ENCODE data around the gene NMRK2. TPM values are rescaled to one million over a fixed set of nuclear protein-coding genes. Genes with fewer than 3 reads are reported as not detected.
"Not testable (repeated sequence)": the region's sequence is repeated elsewhere in the genome, so short reads cannot be mapped to it uniquely, and the experiment has no call there.

The NMRK2 gene
- total RNA-seq, 1 donor from 2014 or later, result not detected

- DNase-seq (ENCODE audit: low spot score), result no peak
Measured at GRCh38 chr19:3936506-3937442, 3.9 kb downstream of the NMRK2 start.

GRCh38 chr19:3938300-3938950, 5.6 kb downstream of the NMRK2 start:
- DNase-seq (ENCODE audit: low spot score), result not testable (repeated sequence)

- DNase-seq (ENCODE audit: low spot score), result no peak
Measured at GRCh38 chr19:3942790-3943409, 10.0 kb downstream of the NMRK2 start.

GRCh38 chr19:3944018-3944721, 11.3 kb downstream of the NMRK2 start:
- no peak for DNase-seq (ENCODE audit: low spot score)

GRCh38 chr19:3945838-3946237, 13.0 kb downstream of the NMRK2 start:
- DNase-seq (ENCODE audit: low spot score), result no peak

- not testable (repeated sequence) for DNase-seq (ENCODE audit: low spot score)
Measured at GRCh38 chr19:3947316-3947933, 14.6 kb downstream of the NMRK2 start.

GRCh38 chr19:3949294-3949693, 16.4 kb downstream of the NMRK2 start:
- DNase-seq (ENCODE audit: low spot score), result no peak

GRCh38 chr19:3949997-3950859, 17.4 kb downstream of the NMRK2 start:
- no peak for DNase-seq (ENCODE audit: low spot score)

- DNase-seq (ENCODE audit: low spot score), result no peak
Measured at GRCh38 chr19:3950871-3951861, 18.3 kb downstream of the NMRK2 start.

GRCh38 chr19:3952755-3953276, 19.9 kb downstream of the NMRK2 start:
- DNase-seq (ENCODE audit: low spot score), result not testable (repeated sequence)

- DNase-seq (ENCODE audit: low spot score), result no peak
Measured at GRCh38 chr19:3954107-3954506, 21.2 kb downstream of the NMRK2 start.

- DNase-seq (ENCODE audit: low spot score), result not testable (repeated sequence)
Measured at GRCh38 chr19:3955276-3955675, 22.4 kb downstream of the NMRK2 start.

- DNase-seq (ENCODE audit: low spot score), result no peak
Measured at GRCh38 chr19:3955688-3956087, 22.8 kb downstream of the NMRK2 start.

- no peak for DNase-seq (ENCODE audit: low spot score)
Measured at GRCh38 chr19:3958836-3959765, 26.2 kb downstream of the NMRK2 start.

GRCh38 chr19:3959766-3960131, 26.9 kb downstream of the NMRK2 start:
- DNase-seq (ENCODE audit: low spot score), result no peak

GRCh38 chr19:3961007-3961406, 28.1 kb downstream of the NMRK2 start:
- no peak for DNase-seq (ENCODE audit: low spot score)
